ENCODE results near the gene ZNF653. TPM values are rescaled to one million over a fixed set of nuclear protein-coding genes. Genes with fewer than 3 reads are reported as not detected.

The ZNF653 gene
- total RNA-seq, 1 donor from 2014 or later: 16.5 TPM

GRCh38 chr19:11448410-11448809, 57.2 kb downstream of the ZNF653 start:
- no peak for TF ChIP-seq CTCF (IDR thresholded peaks at IDR 0.05; ENCODE audit: unreplicated experiment)
- Mint-ChIP-seq H3K27me3 (ENCODE audit: low read depth) (no peaks in the 10 kb centered on the region), H3K27ac (no peak overlapping the region), H3K36me3 (peaks cover 7% of the 10 kb centered on the region), H3K4me1 (peaks cover 7% of the 10 kb centered on the region), H3K4me3 (no peak overlapping the region), H3K9me3 (no peaks in the 10 kb centered on the region)
- DNase-seq (ENCODE audit: low spot score in 2 of 2, unreplicated experiment in 2 of 2): no peak

- Mint-ChIP-seq H3K27ac (no peak overlapping the region), H3K9me3 (no peaks in the 10 kb centered on the region), H3K4me1 (peaks cover 5% of the 10 kb centered on the region), H3K36me3 (peaks cover 7% of the 10 kb centered on the region), H3K4me3 (no peak overlapping the region), H3K27me3 (ENCODE audit: low read depth) (no peaks in the 10 kb centered on the region)
- no peak for TF ChIP-seq CTCF (IDR thresholded peaks at IDR 0.05; ENCODE audit: unreplicated experiment)
- DNase-seq (ENCODE audit: low spot score in 2 of 2, unreplicated experiment in 2 of 2): no peak
Measured at GRCh38 chr19:11447347-11448262, 58.0 kb downstream of the ZNF653 start.

GRCh38 chr19:11446652-11447301, 58.9 kb downstream of the ZNF653 start:
- Mint-ChIP-seq H3K9me3 (no peaks in the 10 kb centered on the region), H3K4me3 (no peak overlapping the region), H3K27ac (no peak overlapping the region), H3K36me3 (peaks cover 11% of the 10 kb centered on the region), H3K4me1 (no peaks in the 10 kb centered on the region), H3K27me3 (ENCODE audit: low read depth) (no peaks in the 10 kb centered on the region)
- peak in 1 of 2 experiments; percentile 72 for DNase-seq (ENCODE audit: low spot score in 2 of 2, unreplicated experiment in 2 of 2)
- TF ChIP-seq CTCF (IDR thresholded peaks at IDR 0.05; ENCODE audit: unreplicated experiment): peak; percentile 48

- Mint-ChIP-seq H3K27ac (no peak overlapping the region), H3K4me1 (no peaks in the 10 kb centered on the region), H3K9me3 (no peaks in the 10 kb centered on the region), H3K27me3 (ENCODE audit: low read depth) (no peaks in the 10 kb centered on the region), H3K36me3 (peaks cover 14% of the 10 kb centered on the region), H3K4me3 (no peak overlapping the region)
- DNase-seq (ENCODE audit: low spot score in 2 of 2, unreplicated experiment in 2 of 2): no peak
- no peak for TF ChIP-seq CTCF (IDR thresholded peaks at IDR 0.05; ENCODE audit: unreplicated experiment)
Measured at GRCh38 chr19:11446271-11446651, 59.4 kb downstream of the ZNF653 start.

GRCh38 chr19:11445141-11445540, 60.5 kb downstream of the ZNF653 start:
- H3K36me3 Mint-ChIP-seq: peaks cover 16% of the 10 kb centered on the region
- no peak overlapping the region for H3K4me3 Mint-ChIP-seq
- DNase-seq (ENCODE audit: low spot score in 2 of 2, unreplicated experiment in 2 of 2): no peak
- no peaks in the 10 kb centered on the region for H3K4me1 Mint-ChIP-seq
- no peaks in the 10 kb centered on the region for H3K9me3 Mint-ChIP-seq
- TF ChIP-seq CTCF (IDR thresholded peaks at IDR 0.05; ENCODE audit: unreplicated experiment): no peak
- H3K27me3 Mint-ChIP-seq (ENCODE audit: low read depth): no peaks in the 10 kb centered on the region
- H3K27ac Mint-ChIP-seq: no peak overlapping the region
